LNCaP clone FGC (cell line): ENCODE results near the gene PLEKHA5.
"Not testable (repeated sequence)": the region's sequence is repeated elsewhere in the genome, so short reads cannot be mapped to it uniquely, and the experiment has no call there.

ENCODE experiments used
- DNase-seq: peaks from one replicate; pipeline ENCODE4 v3.0.0-alpha.2; 2011; ENCODE audit warnings: low read depth
- H3K4me3 ChIP-seq: 2 replicates; pipeline ENCODE4 v1.5.1; 2011; ENCODE audit warnings: mild to moderate bottlenecking, low read depth, low read length, control low read depth
- CTCF ChIP-seq: IDR thresholded peaks from 2 replicates; pipeline ENCODE4 v1.5.1; 2012; ENCODE audit warnings: mild to moderate bottlenecking; ENCODE audit not compliant: control insufficient read depth, insufficient read depth; ENCODE audit errors: extremely low read depth

PLEKHA5 gene

DNA sequence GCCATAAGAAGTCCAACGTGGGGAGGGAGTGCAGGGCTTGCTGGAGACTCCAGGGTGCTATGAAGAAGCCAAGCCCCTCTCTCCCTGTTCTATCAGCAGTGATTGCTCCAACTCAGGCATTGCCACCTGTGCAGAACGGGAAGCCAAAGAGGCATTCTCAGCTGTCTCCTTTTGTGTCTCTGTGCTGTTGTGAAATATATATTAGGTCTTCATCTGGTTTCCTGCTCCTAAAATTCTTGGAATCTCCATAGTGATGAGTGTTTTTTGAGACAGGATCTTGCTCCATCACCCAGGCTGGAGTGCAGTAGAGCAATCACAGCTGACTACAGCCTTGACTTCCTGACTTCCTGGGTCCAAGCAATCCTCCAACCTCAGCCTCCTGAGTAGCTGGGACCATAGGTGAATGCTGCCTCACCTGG is 258.6 kb downstream of the PLEKHA5 start:
- H3K4me3 ChIP-seq: no peak overlapping the region

GRCh38 chr12:19390051-19390598 is 260.6 kb downstream of the PLEKHA5 start:
- no peak for DNase-seq
- H3K4me3 ChIP-seq: no peak overlapping the region
- TF ChIP-seq CTCF: no peak

More for the DNA sequence above, 258.6 kb downstream of the PLEKHA5 start:
- no peak for DNase-seq
- TF ChIP-seq CTCF: no peak

- not testable (repeated sequence) for DNase-seq, H3K4me3 ChIP-seq
Measured at GRCh38 chr12:19392644-19393043, 263.1 kb downstream of the PLEKHA5 start.

GRCh38 chr12:19394385-19394784 is 264.9 kb downstream of the PLEKHA5 start:
- no peak overlapping the region for H3K4me3 ChIP-seq
- no peak for TF ChIP-seq CTCF
- DNase-seq: no peak

DNA sequence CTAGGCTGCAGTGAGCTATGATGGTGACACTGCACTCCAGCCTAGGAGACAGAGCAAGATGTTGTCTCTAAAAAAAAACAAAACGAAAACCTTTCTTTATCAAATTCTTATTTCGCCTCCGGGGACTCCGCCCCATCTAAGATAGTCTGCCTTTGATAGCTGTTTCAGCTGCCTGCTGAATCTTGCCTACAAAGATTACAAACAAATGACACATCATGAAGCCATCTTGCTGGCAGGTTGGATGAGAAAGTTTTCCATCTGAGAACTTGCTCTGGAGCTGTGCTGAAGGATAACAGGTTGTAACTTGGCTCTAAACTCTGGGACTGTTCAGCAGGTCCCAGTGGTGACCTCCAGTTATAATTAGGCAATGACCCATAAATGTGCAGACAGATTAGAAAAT is 268.0 kb downstream of the PLEKHA5 start:
- H3K4me3 ChIP-seq: no peak overlapping the region
- no peak for TF ChIP-seq CTCF
- no peak for DNase-seq

GRCh38 chr12:19398376-19399363 is 269.1 kb downstream of the PLEKHA5 start:
- no peak for DNase-seq
- TF ChIP-seq CTCF: no peak
- H3K4me3 ChIP-seq: no peak overlapping the region

DNA sequence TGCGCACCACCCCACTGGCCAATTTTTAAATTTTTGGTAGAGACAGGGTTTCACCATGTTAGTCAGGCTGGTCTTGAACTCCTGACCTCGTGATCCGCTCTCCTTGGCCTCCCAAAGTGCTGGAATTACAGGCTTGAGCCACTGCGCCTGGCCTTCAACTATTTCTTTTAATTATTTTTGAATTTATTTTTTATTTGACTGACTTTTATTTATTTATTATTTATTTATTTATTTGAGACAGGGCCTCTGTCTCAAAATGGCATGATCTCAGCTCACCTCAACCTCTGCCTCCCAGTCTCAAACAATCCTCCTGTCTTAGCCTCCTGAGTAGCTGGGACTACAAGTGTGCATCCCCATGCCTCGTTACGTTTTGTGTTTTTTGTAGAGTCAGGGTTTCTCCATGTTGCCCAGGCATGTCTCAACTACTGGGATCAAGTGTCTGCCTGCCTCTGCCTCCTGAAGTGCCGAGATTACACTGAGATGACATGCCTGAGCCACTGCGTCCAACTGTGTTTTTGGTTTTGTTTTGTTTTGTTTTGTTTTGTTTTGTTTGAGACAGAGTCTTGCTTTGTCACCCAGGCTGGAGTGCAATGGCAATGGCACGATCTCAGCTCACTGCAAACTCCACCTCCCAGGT is 271.2 kb downstream of the PLEKHA5 start:
- not testable (repeated sequence) for DNase-seq, H3K4me3 ChIP-seq
